ENCODE data around the gene HIGD1A. TPM values are rescaled to one million over a fixed set of nuclear protein-coding genes. Genes with fewer than 3 reads are reported as not detected.

Gene HIGD1A
- total RNA-seq, 1 experiment from 2014 or later, result 201 TPM

DNA sequence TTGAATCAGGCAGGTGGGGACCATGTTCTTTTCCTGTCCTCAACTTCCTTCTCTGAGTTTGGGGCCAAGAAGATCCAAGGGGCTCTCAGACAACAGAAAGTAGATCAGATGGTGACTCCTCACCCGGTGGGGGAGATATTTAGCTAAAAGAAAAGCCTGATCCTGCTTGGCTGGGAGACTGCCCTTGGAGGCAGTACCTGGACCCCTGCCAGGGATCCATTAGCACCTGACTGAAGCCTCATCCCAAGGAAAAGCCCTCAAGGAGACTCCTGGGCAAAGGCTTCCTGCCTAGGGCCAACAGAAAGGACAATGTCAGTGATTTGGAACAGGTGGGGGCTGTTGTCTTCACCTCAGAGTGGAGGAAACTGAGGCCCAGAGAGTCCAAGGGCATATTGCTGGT is 68.2 kb downstream of the HIGD1A start:
- no peak for DNase-seq (ENCODE audit: low read depth)

DNA sequence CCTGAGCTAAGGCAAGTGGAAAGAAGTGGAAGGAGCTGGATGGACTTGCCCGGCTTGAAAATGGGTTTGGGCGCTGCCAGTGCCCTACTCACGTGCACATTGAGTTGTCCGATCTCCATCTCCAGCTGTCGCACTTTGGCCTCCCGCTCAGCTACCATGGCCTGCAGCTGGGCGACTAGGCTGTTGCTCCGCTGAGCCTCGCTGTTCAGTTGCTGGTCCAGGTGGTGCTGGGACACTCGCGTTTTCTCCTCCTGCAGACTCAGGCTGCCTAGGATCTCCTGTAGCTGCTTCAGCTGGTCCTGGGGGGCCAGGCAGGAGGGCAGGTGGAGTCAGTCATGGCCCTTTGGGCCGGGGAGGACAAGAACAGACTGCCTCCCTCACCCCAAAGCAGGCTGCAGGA is 68.7 kb downstream of the HIGD1A start:
- DNase-seq (ENCODE audit: low read depth), result no peak

DNA sequence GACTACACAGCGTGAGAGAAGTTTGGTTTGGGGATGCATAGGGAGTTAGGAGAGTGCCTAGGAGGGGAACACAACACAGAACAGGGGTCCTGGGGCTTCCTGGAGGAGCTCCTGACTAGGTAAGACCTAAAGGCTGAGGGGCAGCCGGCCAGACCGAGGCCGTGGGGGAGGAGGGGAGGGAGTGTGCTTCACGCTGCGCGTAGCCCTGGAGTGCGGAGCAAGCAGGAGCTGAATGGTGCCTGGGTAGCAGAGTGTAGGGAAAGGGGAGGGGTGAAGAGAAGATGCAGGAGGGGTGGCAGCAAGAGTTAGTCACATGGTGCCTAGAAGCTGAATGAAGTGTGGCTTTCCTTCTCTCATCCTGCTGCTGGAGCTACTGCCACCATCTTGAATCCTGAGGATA is 69.3 kb downstream of the HIGD1A start:
- DNase-seq (ENCODE audit: low read depth), result no peak

DNA sequence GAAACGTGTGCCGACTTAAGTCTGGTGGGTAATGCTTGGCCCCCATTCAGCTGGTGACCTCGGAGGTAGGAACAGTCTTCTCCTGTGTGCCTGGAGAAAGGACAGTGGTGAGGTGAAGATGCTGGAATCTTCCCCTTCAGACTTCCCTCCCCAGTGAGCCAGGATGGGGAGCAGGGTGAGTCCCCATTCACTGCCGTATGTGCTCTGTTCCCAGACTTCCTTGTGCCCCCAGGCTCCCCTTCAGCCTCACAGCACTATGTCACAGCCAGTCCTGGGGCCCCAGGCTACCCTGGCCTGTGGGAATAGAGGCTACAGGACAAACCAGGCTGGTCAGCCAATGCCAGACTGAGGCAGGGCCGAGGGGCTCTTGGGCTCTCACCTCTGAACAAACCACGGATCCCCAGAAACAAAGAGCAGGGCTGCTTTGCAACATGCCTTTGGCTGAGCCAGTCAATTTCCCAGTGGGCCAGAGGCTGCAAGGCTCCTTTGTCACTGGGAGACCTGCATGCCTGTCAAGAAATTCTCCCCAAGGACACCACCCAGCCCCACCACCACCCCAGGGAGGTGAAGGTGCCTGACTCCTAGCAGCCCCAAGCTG is 69.9 kb downstream of the HIGD1A start:
- no peak for DNase-seq (ENCODE audit: low read depth)

DNA sequence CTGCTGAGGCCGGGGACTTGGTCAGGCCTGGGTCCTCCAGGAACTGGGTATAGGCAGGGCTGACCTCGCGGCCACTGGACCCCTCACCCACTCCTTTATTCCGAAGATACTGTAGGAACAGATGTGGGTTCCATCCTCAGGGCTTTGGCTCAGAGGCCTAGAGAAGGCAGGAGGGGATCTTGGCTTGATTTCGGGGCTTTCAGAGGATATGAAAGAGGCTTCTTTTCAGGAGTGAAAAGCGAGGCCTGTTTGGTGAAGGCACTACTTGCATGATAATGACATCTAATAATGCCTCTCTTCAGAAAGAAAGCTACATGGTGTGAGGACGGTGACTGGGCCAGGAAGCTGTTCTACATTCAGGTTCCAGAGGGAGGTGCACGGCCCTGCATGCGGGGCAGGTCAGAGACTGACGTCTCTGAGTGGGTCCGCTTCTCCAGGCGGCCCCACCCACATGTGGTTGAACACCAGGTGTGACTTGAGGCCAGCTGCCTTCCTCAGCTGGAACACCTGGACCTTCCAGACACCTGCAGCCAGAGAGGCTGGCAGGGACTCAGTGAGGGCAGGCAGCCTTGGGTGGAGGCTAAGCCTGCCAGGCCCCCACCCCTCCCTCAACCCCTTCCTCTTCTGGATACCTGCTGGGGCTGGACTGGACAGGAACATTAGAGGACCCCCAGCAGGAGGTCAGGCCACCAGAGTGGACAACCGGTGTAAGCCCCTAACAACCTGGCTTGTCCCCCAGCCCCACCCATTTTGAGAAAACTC is 70.6 kb downstream of the HIGD1A start:
- DNase-seq (ENCODE audit: low read depth), result no peak

Other genes with a start within 250 kb of the HIGD1A start
- gene SEC22C, start 222.5 kb downstream of the HIGD1A start, total RNA-seq (2014; rRNA removed), result 79.2 and 90.2 TPM in 2 replicates
- gene SS18L2, start 213.6 kb downstream of the HIGD1A start, total RNA-seq (2014; rRNA removed), result 18.0 and 26.3 TPM in 2 replicates
- 26.4 and 35.1 TPM in 2 replicates for gene NKTR, start 203.8 kb downstream of the HIGD1A start, total RNA-seq (2014; rRNA removed)
- 28.9 and 33.2 TPM in 2 replicates for gene ZBTB47, start 150.8 kb downstream of the HIGD1A start, total RNA-seq (2014; rRNA removed)
- 0.06 TPM in 1 of 2 replicates, not detected in the other for gene KLHL40, start 119.0 kb downstream of the HIGD1A start, total RNA-seq (2014; rRNA removed)
- not detected in 2 replicates for gene HHATL, start 101.7 kb downstream of the HIGD1A start, total RNA-seq (2014; rRNA removed)
- 0.57 and 0.77 TPM in 2 replicates for gene CCDC13, start 31.2 kb downstream of the HIGD1A start, total RNA-seq (2014; rRNA removed)
- gene ACKR2, start 5.0 kb upstream of the HIGD1A start, total RNA-seq (2014; rRNA removed), result 0.11 TPM in 1 of 2 replicates, not detected in the other
- gene CYP8B1, start 71.4 kb upstream of the HIGD1A start, total RNA-seq (2014; rRNA removed), result not detected in 2 replicates
- 1.3 and 1.4 TPM in 2 replicates for gene ZNF662, start 101.7 kb upstream of the HIGD1A start, total RNA-seq (2014; rRNA removed)
- not detected in 2 replicates for gene GASK1A, start 174.8 kb upstream of the HIGD1A start, total RNA-seq (2014; rRNA removed)